Measurements from ENCODE around the gene HCRT. TPM values are rescaled to one million over a fixed set of nuclear protein-coding genes. Genes with fewer than 3 reads are reported as not detected.

HCRT gene
- total RNA-seq, 1 donor = not detected

GRCh38 chr17:42167807-42168206, 17.4 kb downstream of the HCRT start:
- no peak overlapping the region for H3K4me3 ChIP-seq (ENCODE audit: low read depth, low read length)
- no peak for DNase-seq (ENCODE audit: low read depth)
- TF ChIP-seq CTCF (IDR thresholded peaks at IDR 0.05; ENCODE audit: insufficient read depth, low read depth, low read length) = no peak

GRCh38 chr17:42166196-42166763, 19.0 kb downstream of the HCRT start:
- TF ChIP-seq CTCF (IDR thresholded peaks at IDR 0.05; ENCODE audit: insufficient read depth, low read depth, low read length) = no peak
- no peak overlapping the region for H3K4me3 ChIP-seq (ENCODE audit: low read depth, low read length)
- no peak for DNase-seq (ENCODE audit: low read depth)

GRCh38 chr17:42165751-42166150, 19.5 kb downstream of the HCRT start:
- H3K4me3 ChIP-seq (ENCODE audit: low read depth, low read length) = no peak overlapping the region
- TF ChIP-seq CTCF (IDR thresholded peaks at IDR 0.05; ENCODE audit: insufficient read depth, low read depth, low read length) = no peak
- DNase-seq (ENCODE audit: low read depth) = no peak

GRCh38 chr17:42163696-42164407, 21.4 kb downstream of the HCRT start:
- no peak overlapping the region for H3K4me3 ChIP-seq (ENCODE audit: low read depth, low read length)
- no peak for TF ChIP-seq CTCF (IDR thresholded peaks at IDR 0.05; ENCODE audit: insufficient read depth, low read depth, low read length)
- DNase-seq (ENCODE audit: low read depth) = no peak

- TF ChIP-seq CTCF (IDR thresholded peaks at IDR 0.05; ENCODE audit: insufficient read depth, low read depth, low read length) = peak; percentile 41
- H3K4me3 ChIP-seq (ENCODE audit: low read depth, low read length) = no peak overlapping the region
- DNase-seq (ENCODE audit: low read depth) = no peak
These were observed 22.1 kb downstream of the HCRT start for GRCh38 chr17:42163113-42163512.

- DNase-seq (ENCODE audit: low read depth) = no peak
- H3K4me3 ChIP-seq (ENCODE audit: low read depth, low read length) = no peak overlapping the region
- TF ChIP-seq CTCF (IDR thresholded peaks at IDR 0.05; ENCODE audit: insufficient read depth, low read depth, low read length) = no peak
These were observed 24.7 kb downstream of the HCRT start for GRCh38 chr17:42160531-42160910.

Measured in fibroblast of villous mesenchyme (primary cell).